Mammary epithelial cell (primary cell): Measurements from ENCODE around the gene CDIPT.

Experiments used
- EZH2 ChIP-seq: IDR thresholded peaks from 2 replicates; pipeline ENCODE4 v1.6.1; 2012; ENCODE audit warnings: low read length, inconsistent platforms, borderline replicate concordance
- TF ChIP-seq, protein P1 (sequence below), 2 donors: IDR thresholded peaks in 1 of 2; conservative IDR thresholded peaks in 1 of 2; 2 replicates each; pipeline ENCODE4 v1.5.1; 2011 to 2012; ENCODE audit warnings: inconsistent platforms in 2 of 2, low read length in 2 of 2, mild to moderate bottlenecking in 2 of 2, control low read depth in 1 of 2, low read depth in 1 of 2; ENCODE audit not compliant: insufficient read depth in 1 of 2; ENCODE audit errors: extremely low read depth in 1 of 2

DNA sequence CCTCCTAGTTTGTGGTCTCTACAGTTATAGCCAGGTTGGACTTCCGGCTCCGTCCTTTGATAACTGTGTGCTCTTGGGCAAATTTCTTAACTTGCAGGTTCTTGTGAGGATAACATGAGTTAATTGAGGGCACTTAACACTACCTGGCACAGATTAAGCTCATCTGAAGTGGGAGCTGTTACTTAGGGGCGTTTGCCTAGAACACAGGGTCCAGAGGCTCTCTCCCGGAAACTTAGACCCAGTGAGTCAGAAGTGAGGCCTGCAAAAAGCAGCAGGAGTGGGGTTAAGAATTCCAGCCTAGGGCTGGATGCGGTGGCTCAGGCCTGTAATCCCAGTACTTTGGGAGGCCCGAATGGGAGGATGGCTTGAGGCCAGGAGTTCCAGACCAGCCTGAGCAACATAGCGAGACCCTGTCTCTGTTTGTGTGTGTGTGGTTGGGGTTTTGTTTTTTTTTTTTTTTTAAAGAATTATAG, 41.3 kb downstream of the CDIPT start:
- TF ChIP-seq, protein P1, sequence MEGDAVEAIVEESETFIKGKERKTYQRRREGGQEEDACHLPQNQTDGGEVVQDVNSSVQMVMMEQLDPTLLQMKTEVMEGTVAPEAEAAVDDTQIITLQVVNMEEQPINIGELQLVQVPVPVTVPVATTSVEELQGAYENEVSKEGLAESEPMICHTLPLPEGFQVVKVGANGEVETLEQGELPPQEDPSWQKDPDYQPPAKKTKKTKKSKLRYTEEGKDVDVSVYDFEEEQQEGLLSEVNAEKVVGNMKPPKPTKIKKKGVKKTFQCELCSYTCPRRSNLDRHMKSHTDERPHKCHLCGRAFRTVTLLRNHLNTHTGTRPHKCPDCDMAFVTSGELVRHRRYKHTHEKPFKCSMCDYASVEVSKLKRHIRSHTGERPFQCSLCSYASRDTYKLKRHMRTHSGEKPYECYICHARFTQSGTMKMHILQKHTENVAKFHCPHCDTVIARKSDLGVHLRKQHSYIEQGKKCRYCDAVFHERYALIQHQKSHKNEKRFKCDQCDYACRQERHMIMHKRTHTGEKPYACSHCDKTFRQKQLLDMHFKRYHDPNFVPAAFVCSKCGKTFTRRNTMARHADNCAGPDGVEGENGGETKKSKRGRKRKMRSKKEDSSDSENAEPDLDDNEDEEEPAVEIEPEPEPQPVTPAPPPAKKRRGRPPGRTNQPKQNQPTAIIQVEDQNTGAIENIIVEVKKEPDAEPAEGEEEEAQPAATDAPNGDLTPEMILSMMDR (conservative IDR thresholded peaks at IDR 0.05 in 1 of 2, IDR thresholded peaks at IDR 0.05 in 1 of 2; ENCODE audit: extremely low read depth in 1 of 2, insufficient read depth in 1 of 2, low read depth in 1 of 2, low read length in 2 of 2), result no peak
- TF ChIP-seq EZH2, result no peak
